HUES48 (cell line): ENCODE measurements around the gene AUTS2.
"Not testable (repeated sequence)": the region's sequence is repeated elsewhere in the genome, so short reads cannot be mapped to it uniquely, and the experiment has no call there.

ENCODE experiments used
- H3K27ac ChIP-seq: one replicate; pipeline ENCODE4 v1.7.0; 2013; ENCODE audit warnings: low read depth, low read length, inconsistent platforms
- H3K27me3 ChIP-seq: 2 replicates; pipeline ENCODE4 v1.6.1; 2013; ENCODE audit warnings: mild to moderate bottlenecking, low read length; ENCODE audit not compliant: control insufficient read depth, insufficient read depth
- H3K36me3 ChIP-seq: 2 replicates; pipeline ENCODE4 v1.6.1; 2013; ENCODE audit warnings: low read length; ENCODE audit not compliant: control insufficient read depth, insufficient read depth
- H3K4me1 ChIP-seq: 2 replicates; pipeline ENCODE4 v1.6.1; 2013; ENCODE audit warnings: mild to moderate bottlenecking, low read length; ENCODE audit not compliant: control insufficient read depth, insufficient read depth
- H3K4me3 ChIP-seq: 2 replicates; pipeline ENCODE4 v1.5.1; 2013; ENCODE audit warnings: mild to moderate bottlenecking, low read depth, low read length
- H3K9ac ChIP-seq: 2 replicates; pipeline ENCODE4 v1.6.1; 2013; ENCODE audit warnings: mild to moderate bottlenecking, low read depth, low read length, moderate library complexity
- H3K9me3 ChIP-seq: 2 replicates; pipeline ENCODE4 v1.6.1; 2013; ENCODE audit warnings: low read length; ENCODE audit not compliant: control insufficient read depth, insufficient read depth

AUTS2 gene

DNA sequence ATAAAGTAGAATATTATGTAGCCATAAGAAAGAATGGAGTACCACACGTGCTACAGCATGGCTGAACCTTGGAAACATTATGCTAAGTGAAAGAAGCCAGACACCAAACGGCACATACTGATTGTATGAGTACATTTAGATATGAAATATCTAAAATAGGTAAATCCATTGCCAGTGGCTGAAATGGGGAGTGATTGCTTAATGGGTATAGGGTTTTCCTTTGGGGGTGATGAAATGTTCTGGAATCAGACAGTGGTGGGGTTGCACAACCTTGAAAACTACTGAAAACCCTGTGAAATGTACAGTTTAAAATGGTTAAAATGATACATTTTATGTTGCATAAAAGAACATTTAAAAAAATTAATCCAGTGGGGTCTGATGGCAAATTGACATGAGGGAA is 667.9 kb downstream of the AUTS2 start:
- Histone ChIP-seq H3K9me3 (no peaks in the 10 kb centered on the region), H3K27ac (no peak overlapping the region), H3K36me3 (no peaks in the 10 kb centered on the region), H3K4me1 (peaks cover 29% of the 10 kb centered on the region), H3K9ac (no peak overlapping the region), H3K27me3 (no peaks in the 10 kb centered on the region; the same call in 1 of the 2 replicates), H3K4me3 (no peak overlapping the region)

DNA sequence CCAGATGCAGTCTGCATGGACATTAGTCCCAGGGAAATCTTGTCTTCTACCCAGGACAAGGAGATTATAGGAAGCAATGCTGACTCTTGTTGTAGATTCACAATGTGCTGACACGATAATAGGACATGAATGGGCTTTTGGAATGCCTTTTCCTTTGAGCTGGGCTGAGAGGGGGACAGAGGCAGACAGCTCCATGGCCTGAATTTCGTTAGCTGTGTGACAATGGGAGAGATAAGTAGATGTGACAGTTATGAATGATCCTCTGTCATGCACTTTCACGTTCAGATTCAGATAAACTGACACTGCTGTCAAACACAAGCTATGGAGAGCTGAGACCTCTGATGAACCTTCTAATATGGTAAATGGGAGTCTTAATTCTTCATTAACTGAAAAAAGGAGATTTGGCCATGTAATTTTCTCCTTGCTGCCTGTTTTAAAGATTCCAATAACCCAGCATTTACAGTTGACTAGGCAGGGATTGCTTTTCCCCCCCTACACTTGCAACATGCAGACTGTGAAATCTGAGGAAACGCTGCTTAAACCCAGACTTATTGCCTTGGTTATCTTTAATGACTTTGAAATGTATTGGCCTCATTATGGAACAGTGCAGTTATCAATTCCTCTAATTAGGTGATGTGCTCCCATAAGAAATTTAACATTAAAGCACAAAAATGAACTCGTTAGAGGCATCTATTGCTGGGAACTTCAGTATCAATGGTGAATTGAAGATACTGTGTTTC is 669.3 kb downstream of the AUTS2 start:
- Histone ChIP-seq H3K4me3 (no peak overlapping the region), H3K9ac (no peak overlapping the region), H3K4me1 (peaks cover 29% of the 10 kb centered on the region), H3K27ac (no peak overlapping the region), H3K27me3 (no peaks in the 10 kb centered on the region; the same call in 1 of the 2 replicates), H3K9me3 (no peaks in the 10 kb centered on the region), H3K36me3 (no peaks in the 10 kb centered on the region)

DNA sequence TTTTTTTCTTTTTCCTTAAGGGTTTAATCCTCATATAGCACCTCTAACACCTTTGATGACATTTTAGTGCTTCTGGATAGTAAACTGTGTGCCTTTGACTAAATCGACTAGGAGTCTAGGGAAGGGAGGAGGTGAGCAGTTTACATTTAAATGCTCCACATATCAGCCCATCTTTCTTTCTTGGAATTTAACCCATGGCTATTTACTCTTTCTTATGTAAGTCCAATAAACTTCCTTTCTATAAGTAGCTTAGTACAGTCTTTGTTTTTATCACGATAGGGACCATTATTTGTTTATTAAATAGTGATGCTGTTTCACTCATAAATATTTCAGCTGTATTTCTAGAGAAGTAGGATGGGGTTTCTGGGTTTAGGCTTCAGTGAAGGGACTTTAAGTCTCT is 669.9 kb downstream of the AUTS2 start:
- no peaks in the 10 kb centered on the region for H3K36me3 ChIP-seq
- no peaks in the 10 kb centered on the region for H3K9me3 ChIP-seq
- peaks cover 29% of the 10 kb centered on the region for H3K4me1 ChIP-seq
- H3K4me3 ChIP-seq: no peak overlapping the region
- H3K9ac ChIP-seq: no peak overlapping the region
- H3K27ac ChIP-seq: no peak overlapping the region
- no peaks in the 10 kb centered on the region; the same call in 1 of the 2 replicates for H3K27me3 ChIP-seq

DNA sequence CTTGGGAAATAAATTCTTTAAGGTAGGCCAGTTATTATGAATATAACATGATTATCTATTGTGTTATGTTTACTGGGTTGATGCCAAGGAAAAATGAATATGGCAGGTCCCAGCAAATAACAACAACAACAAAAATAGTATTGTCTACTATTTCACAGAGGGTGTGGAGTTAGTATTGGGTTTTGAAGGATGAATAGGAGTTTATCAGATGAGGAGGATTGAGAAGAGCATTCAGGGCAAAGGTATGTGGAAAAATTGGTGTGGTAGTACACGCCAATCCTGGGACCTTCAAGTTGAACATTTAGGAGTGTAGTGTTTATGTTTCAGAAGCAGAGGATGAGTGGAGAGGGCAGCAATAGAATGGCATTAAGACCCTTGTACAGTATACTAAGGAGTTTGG is 671.9 kb downstream of the AUTS2 start:
- no peak overlapping the region for H3K4me3 ChIP-seq
- no peaks in the 10 kb centered on the region for H3K9me3 ChIP-seq
- H3K27ac ChIP-seq: no peak overlapping the region
- H3K9ac ChIP-seq: no peak overlapping the region
- peaks cover 29% of the 10 kb centered on the region for H3K4me1 ChIP-seq
- no peaks in the 10 kb centered on the region; the same call in 1 of the 2 replicates for H3K27me3 ChIP-seq
- H3K36me3 ChIP-seq: no peaks in the 10 kb centered on the region

DNA sequence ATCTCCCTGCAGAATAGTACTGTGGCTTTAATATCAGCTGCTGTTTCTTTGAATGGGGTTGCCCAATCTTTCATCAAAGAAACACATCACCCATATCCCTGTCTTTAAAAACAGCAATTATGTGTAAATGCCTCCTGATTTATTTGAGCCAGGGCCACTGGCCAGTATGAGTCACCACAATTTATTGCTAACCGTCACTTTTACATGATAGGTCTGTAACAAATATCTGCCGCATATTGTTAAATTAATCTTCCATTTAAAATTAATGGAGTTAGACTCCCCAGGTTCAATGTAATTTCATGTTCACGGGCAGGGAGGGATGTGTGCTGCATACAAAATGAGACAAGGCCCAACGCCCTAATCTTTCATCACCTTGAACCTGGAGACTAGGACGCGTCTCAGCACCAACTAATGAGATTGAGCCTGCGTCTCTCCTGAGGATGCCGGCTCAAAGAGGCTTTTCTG is 673.4 kb downstream of the AUTS2 start:
- no peaks in the 10 kb centered on the region for H3K9me3 ChIP-seq
- peaks cover 29% of the 10 kb centered on the region for H3K4me1 ChIP-seq
- H3K36me3 ChIP-seq: no peaks in the 10 kb centered on the region

DNA sequence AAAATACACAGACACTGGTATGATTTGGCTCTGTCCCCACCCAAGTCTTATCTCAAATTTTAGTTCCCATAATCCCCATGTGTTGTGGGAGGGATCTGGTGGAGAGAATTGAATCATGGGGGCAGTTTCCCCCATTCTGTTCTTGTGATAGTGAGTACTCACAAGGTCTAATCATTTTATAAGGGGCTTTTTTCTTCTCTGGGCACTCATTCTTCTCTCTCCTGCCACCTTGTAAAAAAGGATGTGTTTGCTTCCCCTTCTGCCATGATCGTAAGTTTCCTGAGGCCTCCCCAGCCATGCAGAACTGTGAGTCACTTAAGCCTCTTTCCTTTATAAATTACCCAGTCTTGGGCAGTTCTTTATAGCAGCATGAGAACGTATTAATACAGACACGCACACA is 677.3 kb downstream of the AUTS2 start:
- not testable (repeated sequence) for H3K9ac ChIP-seq, H3K4me3 ChIP-seq, H3K4me1 ChIP-seq, H3K9me3 ChIP-seq, H3K36me3 ChIP-seq, H3K27ac ChIP-seq, H3K27me3 ChIP-seq

More for the DNA sequence above, 673.4 kb downstream of the AUTS2 start:
- no peak overlapping the region for H3K4me3 ChIP-seq
- H3K27ac ChIP-seq: no peak overlapping the region
- H3K27me3 ChIP-seq: no peaks in the 10 kb centered on the region; the same call in 1 of the 2 replicates
- no peak overlapping the region for H3K9ac ChIP-seq

DNA sequence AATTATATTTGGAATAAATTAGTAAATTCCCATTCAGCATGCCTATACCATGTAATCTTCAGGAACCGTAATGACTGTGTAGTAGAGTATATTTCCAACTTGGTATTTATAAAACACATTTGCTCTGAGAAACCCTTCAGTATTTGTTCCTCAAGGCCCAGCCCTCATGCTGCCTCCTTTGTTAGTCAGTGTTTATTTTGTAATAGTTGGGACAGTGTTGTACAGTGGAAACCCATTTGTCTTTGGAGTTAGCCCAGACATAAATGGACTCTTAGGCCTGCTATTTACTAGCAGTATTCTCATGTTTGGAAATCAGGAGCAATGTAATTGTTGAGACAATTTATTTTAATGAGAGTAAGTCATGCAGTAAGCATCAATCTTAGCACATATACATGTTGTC is 686.9 kb downstream of the AUTS2 start:
- Histone ChIP-seq H3K27me3 (no peaks in the 10 kb centered on the region), H3K9me3 (no peaks in the 10 kb centered on the region), H3K4me3 (no peak overlapping the region), H3K36me3 (no peaks in the 10 kb centered on the region), H3K9ac (no peak overlapping the region), H3K27ac (no peak overlapping the region), H3K4me1 (no peaks in the 10 kb centered on the region)

DNA sequence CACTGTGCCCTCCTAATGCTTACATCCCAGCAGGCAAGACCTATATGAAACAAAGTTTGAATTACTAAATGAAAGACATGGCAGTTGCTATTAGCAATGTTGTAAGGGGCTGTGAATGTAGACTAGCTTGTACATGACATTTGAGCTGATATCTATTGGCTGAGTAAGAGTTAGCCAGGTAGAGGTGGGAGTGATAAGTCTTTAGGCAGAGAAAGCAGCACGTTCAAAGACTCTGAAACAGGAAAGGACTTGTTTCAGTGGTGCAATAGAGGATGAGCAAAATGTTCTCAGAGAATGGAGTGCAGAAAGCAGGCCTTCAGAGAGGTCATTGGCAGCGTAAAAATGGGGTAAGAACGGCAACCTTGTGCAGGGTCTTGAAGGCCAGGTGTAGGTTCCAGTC is 687.6 kb downstream of the AUTS2 start:
- Histone ChIP-seq H3K4me1 (no peaks in the 10 kb centered on the region), H3K27me3 (no peaks in the 10 kb centered on the region), H3K4me3 (no peak overlapping the region), H3K36me3 (no peaks in the 10 kb centered on the region), H3K9ac (no peak overlapping the region), H3K27ac (no peak overlapping the region), H3K9me3 (no peaks in the 10 kb centered on the region)

DNA sequence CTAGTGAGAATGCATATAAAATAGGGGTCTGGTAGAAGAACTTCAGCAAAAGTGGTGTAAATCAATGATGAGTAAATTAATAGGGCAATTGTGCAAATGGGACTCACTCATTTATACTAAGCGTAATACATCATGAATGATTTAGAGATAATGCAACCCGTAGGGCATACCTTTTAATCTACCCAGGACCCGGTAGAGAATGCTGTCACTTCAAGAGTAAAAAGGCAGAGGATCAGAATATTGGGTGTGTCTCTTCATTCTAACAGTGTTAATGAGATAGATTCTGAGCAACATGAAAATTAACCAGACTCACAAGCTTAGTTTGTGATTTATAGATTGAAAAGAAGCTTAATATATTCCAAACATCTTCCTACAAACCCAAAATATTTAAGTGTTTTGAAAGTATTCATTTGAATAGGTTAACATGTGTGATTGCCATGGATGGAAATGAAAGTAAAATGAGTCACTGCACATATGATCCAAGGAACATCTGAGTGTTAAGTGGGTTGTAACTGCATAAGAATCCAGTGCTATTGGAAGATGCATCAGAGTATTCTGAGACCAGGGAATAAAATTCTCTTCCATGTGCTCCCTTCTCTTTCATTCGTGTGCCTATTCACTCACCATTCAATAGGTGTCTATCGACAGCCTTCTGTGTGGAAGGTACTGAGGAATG is 690.6 kb downstream of the AUTS2 start:
- Histone ChIP-seq H3K4me3 (no peak overlapping the region), H3K4me1 (no peaks in the 10 kb centered on the region), H3K9me3 (no peaks in the 10 kb centered on the region), H3K27ac (no peak overlapping the region), H3K27me3 (no peaks in the 10 kb centered on the region), H3K9ac (no peak overlapping the region), H3K36me3 (no peaks in the 10 kb centered on the region)

DNA sequence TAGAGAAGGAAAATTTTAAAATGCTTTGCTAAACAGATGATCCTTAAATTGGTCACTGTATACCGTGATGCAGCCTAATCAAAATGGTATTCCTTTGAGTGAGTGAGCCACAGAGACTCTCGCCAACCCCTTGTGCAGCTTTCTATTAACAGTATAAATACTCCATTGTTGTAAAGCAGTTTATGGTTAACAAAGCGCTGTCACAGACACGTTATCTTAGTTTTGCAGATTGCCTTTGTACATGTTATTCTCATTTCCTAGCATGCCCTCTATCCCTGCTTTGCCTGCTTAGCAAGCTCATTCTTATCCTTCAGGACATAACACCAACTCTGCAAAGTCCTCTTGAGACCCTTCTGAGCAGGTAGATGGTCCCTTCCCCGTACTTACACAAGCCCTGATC is 694.4 kb downstream of the AUTS2 start:
- no peaks in the 10 kb centered on the region for H3K4me1 ChIP-seq

DNA sequence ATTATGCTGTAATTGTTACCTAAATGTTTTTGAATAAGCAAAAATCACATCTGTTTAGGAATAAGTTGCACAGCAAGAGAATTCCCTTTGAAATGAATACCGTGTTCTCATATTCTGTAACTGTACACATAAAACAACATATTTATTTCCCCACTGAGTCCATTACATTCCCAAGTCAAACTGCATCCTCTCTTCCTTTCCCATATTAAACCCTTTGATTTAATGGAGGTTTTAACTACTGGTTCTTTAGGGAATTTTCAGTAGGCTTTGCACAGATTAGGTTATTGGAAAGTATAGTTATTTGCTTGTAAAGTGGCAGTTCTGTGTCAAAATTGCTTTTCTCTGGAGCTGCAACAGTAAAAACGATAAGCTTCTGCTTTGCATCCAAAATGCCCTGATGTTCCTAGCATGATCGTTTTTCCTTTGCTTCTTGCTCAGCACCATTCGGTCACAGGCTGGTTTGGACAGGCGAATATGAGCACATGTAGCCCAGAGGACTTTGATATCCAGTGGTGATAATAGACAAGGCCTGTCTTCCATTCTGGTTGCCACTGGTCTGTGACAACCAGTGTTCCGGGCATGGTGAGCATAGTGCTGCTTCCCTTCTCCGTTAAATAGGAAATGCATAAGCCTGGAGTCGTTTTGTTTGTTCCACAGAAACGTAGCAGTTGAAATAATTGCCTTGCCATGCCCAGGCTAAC is 696.1 kb downstream of the AUTS2 start:
- Histone ChIP-seq H3K27me3 (no peaks in the 10 kb centered on the region), H3K36me3 (no peaks in the 10 kb centered on the region), H3K4me3 (no peak overlapping the region), H3K4me1 (no peaks in the 10 kb centered on the region), H3K9me3 (no peaks in the 10 kb centered on the region), H3K27ac (no peak overlapping the region), H3K9ac (no peak overlapping the region)

More for the DNA sequence above, 694.4 kb downstream of the AUTS2 start:
- Histone ChIP-seq H3K27me3 (no peaks in the 10 kb centered on the region), H3K4me3 (no peak overlapping the region), H3K36me3 (no peaks in the 10 kb centered on the region), H3K9me3 (no peaks in the 10 kb centered on the region), H3K27ac (no peak overlapping the region), H3K9ac (no peak overlapping the region)
